Stimulated activated CD4-positive, alpha-beta T cell treated with anti-CD3 and anti-CD28 coated beads, TNF-alpha, amount 100 ng/mL, for 1 hour (primary cell): ENCODE data around the gene LHFPL2.
"Not testable (repeated sequence)": the region's sequence is repeated elsewhere in the genome, so short reads cannot be mapped to it uniquely, and the experiment has no call there.

Experiments
- DNase-seq, 3 donors: peaks; one replicate each; pipeline ENCODE4 v3.0.0-alpha.2; 2020; ENCODE audit warnings: low read depth in 3 of 3, low spot score in 1 of 3

Gene LHFPL2

DNA sequence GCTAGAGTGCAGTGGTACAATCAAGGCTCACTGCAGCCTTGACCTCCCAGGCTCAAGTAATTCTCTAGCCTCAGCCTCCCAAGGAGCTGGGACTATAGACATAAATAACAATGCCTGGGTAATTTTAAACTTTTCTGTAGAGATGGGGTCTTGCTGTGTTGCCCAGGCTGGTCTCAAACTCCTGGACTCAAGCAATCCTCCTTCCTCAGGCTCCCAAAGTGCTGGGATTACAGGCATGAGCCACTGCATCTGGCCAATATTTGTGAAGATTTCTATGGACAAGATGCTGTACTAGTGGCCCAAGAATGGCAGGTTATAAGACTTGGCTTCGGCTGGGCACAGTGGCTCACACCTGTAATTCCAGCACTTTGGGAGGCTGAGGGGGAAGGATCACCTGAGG lies 18.4 kb upstream of the LHFPL2 start:
- not testable (repeated sequence) for DNase-seq

DNA sequence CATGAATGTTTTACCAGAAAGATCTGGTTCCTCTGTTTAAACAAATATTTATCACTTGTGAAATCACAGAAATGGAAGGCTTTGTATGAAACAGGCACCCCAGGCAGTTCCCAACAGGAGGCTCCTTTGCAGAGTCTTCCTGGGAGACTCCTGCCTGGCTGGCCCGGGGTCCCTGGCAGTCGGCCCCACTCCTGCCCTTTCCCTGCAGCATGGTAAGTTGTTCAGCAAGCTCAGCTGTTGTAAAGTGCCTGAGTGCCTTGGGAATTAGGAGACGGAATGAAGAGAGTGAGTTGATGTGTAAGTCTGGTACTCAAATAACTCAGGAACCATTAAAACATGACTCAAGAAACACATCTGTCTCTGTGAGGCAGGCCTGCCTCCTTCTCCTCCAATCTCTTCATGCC lies 17.5 kb upstream of the LHFPL2 start:
- no peak for DNase-seq

DNA sequence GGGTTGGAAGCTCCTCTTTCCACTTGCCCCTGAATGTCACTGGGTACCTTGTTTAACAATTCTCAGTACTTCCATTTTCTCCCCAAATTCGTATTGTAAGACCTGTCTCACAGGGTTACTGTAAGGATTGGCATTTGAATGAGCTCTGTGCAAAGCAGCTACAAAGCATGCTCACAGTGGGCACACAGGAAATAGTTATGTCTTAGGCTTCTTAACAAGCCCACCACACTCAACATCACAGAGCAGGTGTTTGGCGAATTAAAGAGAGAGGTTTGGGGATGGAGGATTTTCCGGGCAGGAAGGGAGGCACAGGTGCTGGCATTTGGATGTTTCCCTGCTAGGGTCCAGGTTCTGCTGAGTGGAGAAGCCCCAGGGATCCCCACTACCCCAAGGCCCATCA lies 17.0 kb upstream of the LHFPL2 start:
- DNase-seq = no peak

DNA sequence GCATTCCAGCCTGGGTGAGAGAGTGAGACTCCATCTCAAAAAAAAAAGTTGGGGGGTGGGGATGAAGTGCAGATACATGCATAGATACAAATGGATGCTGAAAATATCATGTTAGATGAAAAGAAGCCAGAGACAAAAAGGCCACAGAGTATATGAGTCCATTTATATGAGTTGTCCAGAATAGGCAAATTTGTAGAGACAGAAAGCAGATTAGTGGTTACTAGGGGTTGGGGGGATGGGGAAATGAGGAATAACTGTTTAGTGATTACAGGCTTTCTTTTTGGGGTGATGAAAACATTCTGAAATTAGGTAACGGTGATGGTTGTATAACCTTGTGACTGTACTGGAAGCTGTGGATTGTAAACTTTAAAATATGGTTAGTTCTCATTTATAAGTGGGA lies 13.8 kb upstream of the LHFPL2 start:
- DNase-seq = no peak

DNA sequence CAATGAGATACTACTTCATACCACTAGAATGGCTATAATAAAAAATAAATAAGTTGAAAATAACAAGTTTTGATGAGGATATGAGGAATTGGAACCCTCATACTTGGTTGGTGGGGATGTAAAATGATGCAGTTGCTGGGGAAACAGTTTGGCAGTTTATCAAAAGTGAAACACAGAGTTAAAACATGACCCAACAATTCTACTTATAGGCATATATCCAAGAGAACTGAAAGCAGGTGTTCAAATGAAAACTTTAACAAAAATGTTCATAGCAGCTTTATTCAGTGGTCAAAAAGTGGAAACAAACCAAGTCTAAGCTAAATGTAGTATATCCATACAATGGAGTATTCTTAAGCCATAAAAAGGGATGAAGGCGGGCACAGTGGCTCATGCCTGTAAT lies 13.1 kb upstream of the LHFPL2 start:
- DNase-seq = no peak

DNA sequence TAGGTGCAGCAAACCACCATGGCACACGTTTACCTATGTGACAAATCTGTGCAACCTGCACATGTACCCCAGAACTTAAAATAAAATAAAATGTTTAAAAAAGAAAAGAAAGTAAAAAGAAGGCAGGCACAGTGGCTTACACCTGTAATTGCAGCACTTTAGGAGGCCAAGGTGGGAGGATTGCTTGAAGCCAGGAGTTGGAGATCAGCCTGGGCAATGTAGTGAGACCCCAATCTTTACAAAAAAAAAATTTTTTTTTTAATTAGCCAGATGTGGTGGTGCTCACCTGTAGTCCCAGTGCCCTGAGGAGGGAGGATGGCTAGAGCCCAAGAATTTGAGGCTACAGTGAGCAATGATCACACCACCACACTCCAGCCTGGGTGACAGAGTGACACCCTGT lies 12.5 kb upstream of the LHFPL2 start:
- DNase-seq = no peak

DNA sequence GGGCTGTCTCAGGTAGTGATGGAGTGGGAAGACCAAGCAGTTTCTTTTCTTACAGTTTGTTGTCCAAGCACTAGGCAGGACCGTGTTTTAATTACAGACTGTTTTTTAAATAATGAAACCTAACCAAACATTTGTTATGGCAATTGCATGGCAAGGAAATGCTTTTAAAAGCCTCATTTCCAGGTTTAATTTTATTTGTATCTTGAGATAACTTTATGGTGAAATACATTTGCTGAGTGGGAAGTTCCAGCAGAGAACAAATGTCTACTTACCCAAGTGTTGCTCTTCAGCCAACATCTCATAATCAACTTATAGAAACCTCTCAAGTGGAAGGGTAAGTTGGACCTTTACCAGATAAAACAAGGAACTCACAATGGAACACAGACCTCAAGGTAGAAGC lies 11.8 kb upstream of the LHFPL2 start:
- no peak for DNase-seq

DNA sequence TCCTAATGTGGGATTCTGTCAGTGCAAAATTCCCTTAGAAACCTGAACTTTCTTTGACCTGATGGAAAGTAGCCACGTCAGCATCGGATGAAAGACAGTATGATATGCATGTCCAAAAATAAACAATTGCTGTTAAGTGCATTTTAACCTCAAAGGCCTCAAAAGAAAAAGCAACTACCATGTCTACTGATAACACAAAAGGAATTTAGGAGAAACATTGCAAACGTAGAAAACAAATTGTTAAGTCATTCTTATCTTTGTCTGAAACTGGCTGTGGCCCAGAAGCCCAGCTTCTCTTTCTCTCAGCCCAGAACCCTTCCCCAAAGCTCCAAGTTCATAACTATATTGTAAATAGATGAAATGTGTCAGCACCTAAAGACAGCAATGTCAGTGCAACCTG lies 11.1 kb upstream of the LHFPL2 start:
- DNase-seq = no peak

DNA sequence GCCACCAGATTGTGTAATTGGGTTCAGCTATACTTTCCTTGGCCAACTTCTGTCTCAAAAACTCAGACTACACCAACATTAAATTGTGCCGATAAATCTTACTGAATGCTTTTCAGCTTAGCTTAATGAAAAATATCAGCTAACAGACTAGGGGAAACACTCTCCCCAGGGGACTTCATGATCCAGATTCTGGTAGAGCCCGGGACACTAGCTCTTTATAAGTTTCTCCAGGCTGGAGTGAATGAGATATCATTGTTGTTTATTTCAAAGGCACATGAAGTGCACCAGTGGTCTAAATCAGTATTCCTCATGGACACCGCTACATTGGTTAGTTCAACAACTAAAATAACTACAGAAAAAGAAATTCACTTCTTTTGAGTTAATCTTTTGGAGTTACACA lies 10.5 kb upstream of the LHFPL2 start:
- DNase-seq = no peak

DNA sequence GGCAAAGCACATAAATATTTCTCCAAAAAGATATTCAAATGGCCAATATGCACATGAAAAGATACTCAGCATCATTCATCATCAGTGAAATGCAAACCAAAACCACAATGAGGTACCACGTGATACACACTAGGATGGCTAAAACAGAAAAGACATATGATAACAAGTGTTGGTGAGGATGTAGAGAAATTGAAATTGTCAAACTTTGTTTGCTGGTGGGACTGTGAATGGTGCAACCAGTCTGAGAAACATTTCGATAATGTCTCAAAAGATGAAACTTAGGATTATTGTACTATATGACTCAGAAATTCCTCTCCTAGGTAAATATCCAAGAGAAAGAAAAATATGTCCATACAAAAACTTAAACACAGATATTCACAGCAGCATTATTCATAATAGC lies 8.6 kb upstream of the LHFPL2 start:
- DNase-seq = no peak

DNA sequence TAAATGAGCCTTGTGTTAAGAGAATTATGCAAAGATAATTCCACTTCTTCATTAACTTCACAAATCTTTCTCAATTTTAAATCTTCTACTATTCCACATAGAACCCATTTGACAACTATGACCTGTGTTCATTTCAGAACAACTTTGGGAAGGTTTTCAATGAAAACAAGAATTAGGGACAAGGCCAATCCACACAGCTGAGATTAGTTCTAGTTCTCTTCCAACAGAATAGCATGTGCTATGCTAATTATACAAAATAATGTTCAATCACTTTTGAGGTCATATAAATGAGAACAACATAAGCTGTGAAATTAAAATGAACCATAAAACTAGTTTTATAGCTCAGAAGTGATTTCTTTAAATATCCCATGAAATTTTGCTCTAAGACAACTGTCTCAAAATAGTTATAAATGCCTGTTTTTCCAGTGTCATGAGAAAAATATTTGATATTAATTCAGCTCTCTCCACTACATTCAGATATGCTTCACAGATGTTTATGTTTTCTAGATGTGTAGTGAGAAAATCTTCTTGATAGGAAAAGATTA lies 7.2 kb upstream of the LHFPL2 start:
- DNase-seq = no peak

DNA sequence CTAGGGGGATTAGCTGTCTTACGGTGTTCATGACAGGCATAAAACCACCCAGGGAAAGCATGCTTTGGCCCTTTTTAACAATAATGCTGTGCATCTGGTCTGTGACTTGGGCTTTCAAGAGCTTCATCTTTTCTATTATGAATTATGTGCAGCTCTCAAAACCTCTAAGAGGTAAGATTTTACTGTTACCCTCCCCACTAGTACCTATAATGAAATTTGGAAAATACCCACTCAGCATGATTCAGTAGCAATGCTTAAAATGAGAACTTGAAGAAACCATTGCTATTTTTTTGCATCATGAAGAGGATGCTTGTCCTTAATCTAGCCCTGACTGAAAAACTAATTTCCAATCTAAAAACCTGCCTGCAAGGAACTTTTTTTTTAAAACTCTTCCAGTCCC lies 5.8 kb upstream of the LHFPL2 start:
- DNase-seq = no peak

DNA sequence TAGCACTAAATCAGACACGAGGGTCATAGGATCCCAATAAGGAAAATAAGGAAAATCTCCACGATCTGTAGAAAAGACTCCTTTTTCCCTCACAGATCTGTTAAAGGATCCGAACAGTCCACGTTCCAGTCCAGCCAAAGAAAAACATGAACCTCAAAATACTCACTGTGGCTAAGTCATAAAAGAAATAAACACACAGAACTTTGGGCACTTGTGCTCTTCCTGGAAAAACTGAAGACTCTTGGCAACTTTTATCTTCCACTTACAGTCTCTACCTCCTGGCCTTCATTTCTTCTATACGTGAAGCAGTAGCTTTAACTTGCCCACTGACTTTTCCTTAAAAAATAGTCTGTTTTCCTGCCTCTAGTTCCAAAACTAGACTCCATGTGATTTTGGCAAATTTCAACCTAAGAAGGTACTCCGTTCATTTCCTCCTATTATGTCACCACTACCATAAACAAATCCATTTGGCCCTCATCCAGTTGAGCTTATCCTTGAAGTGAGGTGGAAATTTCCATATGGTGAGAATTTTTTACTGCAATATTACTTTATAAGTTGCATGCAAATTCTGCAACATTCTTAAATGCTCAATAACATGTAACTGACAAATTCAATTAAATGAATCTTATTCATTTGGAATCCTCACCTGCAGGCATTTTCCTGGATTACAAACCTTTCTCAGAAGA lies 5.3 kb upstream of the LHFPL2 start:
- no peak for DNase-seq

DNA sequence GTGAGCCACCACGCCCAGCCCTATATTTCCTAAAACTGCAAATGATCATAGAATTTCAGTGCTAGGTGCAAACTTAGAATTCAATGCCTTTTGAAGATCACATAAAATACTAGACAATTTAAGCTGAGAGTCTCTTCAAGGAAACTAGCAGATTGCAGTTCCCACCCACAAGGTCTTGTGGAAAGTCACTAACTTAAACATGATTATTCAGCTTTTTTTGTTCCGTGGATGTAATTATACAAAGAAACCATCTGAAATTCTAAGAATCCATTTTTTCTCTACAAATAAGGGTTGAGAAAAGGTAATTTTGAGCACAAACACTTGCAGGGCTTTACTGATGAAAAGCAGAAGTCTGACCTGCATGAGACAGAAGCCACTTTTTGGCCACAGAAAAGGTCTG lies 4.5 kb upstream of the LHFPL2 start:
- no peak for DNase-seq

DNA sequence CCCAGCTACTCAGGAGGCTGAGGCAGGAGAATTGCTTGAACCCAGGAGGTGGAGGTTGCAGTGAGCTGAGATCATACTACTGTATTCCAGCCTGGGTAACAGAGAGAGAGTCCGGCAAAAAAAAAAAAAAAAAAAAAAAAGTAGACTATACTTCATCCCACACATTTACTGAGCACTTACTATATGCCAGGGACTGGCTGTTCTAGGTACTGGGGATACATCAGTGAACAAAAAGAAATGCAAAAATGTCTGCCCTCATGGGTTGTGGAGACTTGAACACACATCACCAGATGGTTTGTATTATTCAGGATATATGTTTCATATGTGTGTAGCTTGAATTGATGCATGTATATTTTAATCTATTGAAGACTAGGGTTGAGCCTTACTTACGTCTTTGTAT lies 2.9 kb upstream of the LHFPL2 start:
- no peak for DNase-seq

DNA sequence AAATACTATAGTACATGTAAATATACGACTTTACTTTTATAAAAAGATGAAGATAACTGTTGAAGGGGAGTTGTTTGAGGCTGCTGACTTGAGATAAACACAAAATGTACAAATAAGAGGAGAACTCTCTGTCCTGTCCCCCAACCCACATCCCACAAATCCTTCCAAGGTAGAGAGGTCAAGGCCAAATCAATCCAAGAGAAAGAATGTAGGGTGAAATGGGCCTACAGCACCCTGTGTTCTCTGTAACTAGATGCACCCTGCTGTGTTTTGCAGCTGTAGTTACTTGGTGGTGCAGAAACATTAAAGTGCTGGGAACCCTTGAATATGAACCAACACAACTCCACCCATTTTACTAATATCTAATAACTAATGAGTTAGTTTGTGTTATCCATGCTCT lies 2.0 kb upstream of the LHFPL2 start:
- no peak for DNase-seq

DNA sequence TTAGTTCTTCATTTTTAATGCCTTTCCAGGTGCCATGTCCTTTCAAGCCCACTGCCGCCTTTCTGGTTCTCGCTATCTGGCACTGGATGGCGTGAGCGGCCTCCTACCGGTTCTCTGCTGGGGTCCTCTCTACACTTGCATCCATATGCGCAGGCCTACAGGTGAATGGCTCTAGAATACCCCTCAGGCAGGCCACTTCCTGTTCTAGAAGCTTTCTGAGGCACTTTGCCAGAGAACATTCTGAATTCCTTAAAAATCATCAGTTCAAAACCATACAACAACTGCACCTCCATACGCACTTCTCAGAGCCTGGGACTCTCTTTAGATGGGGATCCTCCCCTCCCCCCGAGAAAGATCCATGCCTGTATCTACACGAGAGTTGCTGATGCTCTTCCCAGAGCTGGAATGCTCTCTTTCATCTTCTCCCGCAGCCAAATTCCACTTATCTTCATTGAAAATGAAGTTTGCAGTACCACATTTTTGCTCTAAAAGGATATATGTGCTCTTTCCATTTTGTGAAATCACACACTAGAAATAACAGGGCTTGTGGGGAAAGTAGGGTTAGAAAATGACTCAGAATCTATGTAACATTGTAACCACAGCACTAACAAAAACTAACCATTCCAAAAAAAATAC lies 1.4 kb upstream of the LHFPL2 start:
- DNase-seq = no peak

DNA sequence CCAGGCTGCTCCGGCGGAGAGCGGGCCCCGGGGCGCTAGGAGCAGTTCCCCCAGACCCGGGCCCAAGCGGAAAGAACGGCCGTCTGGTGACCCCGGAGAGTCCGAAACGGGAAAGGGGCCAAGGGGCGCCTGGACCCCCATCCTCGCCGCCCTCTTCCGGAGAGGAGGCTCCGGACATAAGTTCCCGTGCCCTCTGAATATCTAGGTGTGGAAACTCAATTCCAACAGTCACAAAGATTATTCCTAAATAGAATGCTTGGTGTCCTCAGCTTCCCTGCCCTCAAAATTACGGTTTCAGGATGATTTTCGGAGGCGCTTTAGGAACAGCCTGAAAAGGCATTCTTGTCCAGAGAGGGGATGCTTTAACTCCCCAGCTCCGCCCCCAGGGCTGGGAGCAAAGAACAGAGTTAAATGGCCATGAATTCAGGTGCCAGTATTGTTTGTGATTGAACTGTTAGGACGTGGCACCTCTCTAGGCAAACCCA lies 681 bp upstream of the LHFPL2 start:
- no peak for DNase-seq

DNA sequence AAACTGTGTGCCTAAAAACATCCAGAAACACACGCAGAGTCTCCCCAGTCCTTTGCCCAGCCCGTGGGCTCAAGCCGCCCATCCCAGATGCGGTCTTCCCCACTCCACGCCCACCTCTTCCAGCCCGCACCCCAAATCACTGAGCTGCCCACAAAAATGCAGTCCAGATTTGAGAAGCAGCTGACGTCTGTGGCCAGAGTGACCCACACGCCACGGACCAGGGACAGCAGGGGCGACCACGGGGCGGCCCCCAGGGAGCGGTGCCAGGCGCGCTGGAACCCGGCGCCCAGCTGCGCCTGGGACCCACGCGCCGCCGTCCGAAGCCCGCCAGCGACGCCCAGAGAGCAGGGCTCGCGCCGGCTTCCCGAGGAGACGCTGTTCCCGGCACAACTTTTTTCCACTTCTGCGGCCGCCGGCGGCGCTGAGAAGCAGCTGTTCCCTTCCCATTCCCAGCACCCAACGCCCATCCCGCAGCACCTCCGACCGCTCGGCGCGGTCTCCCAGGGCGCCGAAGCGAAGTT lies 674 bp downstream of the LHFPL2 start:
- no peak for DNase-seq

DNA sequence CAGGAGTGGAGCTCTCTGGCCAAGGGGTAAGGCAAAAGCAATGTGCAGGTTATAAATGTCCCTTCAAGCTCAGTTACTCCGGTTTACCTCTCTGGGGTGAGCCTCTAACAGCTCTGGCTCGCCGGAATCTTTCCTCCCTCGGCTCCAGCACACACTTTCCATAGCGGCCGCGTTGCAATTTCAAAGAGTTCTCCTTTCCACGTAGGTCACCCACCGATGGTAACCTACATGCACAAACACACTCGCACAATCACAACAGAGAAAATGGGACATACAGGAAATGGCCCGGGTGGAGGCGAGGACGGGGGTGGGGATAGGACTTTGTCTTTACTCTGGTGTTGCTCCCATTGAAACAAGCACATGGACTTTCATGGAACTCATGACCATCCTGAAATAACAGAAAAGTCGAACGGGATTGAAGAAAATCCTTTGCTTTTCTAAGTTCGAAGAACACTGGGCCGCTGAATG lies 1.2 kb downstream of the LHFPL2 start:
- DNase-seq = no peak

DNA sequence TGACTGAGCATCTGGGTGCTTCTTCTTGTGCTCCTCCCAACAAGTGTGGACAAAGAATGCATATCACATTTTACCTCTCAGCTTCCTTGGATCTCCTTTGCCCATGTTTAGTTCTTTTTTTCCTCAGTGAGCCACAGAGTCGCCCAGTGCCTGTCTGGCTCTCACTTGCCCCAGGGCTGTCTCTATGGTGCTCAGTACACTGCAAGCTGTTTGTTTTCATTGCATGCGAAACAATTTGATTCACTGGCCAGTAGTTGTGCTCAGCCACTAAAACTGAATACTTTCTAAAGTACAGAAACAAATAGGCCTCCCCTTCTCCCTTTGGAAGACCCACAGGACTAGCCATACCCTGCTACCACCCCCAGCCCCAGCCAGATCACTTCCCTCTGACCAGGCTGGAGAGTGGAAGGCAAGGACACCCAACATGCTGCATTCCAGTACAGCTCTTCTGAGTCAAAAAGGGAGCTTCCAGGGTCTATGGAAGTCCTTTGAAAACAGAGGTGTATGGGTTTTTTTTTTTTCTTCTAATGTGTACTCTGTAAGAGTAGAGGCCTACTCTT lies 3.8 kb downstream of the LHFPL2 start:
- DNase-seq = no peak

DNA sequence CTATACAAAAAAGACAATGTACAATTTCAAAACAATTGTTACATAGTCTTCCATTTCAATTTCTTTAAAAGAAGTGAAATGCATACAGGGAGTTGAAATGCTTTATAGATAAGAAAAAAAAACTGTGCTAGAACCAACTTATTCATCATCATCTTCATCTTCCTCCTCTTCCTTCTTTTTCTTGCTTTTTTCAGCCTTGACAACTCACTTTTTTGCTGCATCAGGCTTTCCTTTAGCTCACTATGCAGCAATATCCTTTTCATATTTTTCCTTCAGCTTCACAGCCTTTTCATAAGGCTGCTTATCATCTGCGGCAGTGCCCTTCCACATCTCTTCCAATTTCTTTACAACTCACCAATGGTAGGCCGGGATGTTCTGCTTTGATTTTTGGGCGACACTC lies 4.4 kb downstream of the LHFPL2 start:
- DNase-seq = no peak
